Esophagus muscularis mucosa (tissue), 3 donors: Measurements from ENCODE around the gene GLB1L.

Experiments
- POLR2A ChIP-seq: fragments of 450-650 bp; IDR thresholded peaks from one replicate; pipeline ENCODE4 v1.6.1; 2017; ENCODE audit warnings: antibody characterized with exemption, moderate library complexity, mild to moderate bottlenecking, low read depth
- TF ChIP-seq, protein P1 (sequence below), 3 experiments: fragments of 200-600 bp in 2 of 3; fragments of 450-650 bp in 1 of 3; sonication (generic) in 2 of 3; IDR thresholded peaks; one replicate each; pipeline ENCODE4 v1.5.1; 2017 to 2019; ENCODE audit warnings: antibody characterized with exemption in 3 of 3, mild to moderate bottlenecking in 2 of 3, moderate library complexity in 1 of 3

DNA sequence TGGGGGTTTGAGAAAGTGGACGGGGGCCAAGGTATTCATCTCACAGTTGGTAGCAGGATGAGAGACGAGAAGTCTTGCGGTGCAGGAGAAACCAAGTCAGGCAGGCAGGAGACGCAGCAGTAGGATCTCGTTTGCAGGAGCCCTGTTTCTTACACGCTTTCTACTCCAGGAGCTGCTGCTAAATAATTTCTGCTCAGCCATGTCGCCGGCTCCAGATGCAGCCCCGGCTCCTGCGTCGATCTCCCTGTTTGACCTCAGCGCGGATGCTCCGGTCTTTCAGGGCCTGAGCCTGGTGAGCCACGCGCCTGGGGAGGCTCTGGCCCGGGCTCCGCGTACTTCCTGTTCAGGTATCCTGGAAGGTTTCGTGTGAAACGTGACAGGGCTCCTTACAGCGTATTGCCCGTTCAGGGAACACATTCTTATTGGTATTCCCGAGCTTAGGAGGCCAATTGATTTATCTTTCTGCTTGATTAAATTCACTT, 15.1 kb downstream of the GLB1L start:
- TF ChIP-seq, protein P1, sequence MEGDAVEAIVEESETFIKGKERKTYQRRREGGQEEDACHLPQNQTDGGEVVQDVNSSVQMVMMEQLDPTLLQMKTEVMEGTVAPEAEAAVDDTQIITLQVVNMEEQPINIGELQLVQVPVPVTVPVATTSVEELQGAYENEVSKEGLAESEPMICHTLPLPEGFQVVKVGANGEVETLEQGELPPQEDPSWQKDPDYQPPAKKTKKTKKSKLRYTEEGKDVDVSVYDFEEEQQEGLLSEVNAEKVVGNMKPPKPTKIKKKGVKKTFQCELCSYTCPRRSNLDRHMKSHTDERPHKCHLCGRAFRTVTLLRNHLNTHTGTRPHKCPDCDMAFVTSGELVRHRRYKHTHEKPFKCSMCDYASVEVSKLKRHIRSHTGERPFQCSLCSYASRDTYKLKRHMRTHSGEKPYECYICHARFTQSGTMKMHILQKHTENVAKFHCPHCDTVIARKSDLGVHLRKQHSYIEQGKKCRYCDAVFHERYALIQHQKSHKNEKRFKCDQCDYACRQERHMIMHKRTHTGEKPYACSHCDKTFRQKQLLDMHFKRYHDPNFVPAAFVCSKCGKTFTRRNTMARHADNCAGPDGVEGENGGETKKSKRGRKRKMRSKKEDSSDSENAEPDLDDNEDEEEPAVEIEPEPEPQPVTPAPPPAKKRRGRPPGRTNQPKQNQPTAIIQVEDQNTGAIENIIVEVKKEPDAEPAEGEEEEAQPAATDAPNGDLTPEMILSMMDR (IDR thresholded peaks at IDR 0.05), result no peak
- TF ChIP-seq POLR2A, result no peak
